ENCODE data around the gene CAND2. TPM values are rescaled to one million over a fixed set of nuclear protein-coding genes. Genes with fewer than 3 reads are reported as not detected.
"Not testable (repeated sequence)": the region's sequence is repeated elsewhere in the genome, so short reads cannot be mapped to it uniquely, and the experiment has no call there.

CAND2 gene
- polyA plus RNA-seq, 3 donors, result not detected

DNA sequence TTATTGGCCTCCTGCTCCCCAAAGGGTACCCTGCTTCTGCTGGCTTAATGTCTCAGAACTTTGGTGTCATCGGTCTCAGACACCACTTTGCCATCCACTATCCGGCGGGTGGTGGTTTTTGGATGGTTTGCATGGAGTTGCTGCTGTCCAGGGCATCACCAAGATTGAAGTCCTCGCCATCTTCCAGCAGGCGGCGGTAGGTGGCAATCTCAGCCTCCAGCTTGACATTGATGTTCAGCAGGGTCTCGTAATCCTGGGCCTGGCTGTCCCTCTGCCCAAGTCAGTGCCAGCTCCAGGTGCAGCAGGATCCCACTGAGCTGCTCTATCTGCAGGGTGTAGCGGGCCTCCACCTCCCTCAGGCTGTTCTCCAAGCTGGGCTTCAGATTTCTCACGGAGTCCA, 9.1 kb upstream of the CAND2 start:
- intact Hi-C loops (cut with micrococcal nuclease); H3K4me3 ChIP-seq (replicated peaks in 1 of 3; ENCODE audit: low read depth in 2 of 3, low read length in 3 of 3): not testable (repeated sequence)
- WGBS (ENCODE audit: insufficient coverage), result 72% methylated on average over 8 of the region's 9 CpGs

DNA sequence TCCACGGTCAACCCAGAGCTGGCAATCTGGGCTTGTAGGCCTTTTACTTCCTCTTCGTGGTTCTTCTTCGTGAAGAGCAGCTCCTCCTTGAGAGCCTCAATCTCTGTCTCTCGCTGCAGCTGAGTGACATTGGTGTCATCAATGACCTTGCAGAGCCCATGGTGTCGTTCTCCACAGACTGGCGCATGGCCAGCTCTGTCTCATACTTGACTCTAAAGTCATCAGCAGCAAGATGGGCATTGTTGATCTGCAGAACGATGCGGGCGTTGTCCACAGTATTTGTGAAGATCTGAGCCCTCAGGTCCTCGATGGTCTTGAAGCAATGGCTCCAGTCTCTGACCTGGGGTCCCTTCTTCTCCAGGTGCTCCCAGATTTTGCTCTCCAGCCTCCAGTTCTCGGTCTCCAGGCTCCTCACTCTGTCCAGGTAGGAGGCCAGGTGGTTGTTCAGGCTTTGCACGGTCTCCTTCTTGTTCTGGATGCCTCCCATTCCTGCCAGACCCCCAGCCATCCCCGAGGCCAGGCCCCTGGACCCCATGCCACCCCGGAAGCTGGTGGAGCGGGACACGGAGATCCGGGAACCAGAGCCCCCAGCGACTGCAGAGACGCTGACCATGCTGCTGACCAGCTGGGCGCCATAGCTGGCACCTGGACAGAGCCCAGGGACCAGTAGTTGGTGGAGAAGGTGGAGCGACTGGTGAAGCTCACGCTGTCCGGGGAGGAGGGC, 8.4 kb upstream of the CAND2 start:
- H3K4me1 Mint-ChIP-seq; H3K9me3 ChIP-seq (replicated peaks in 1 of 2; ENCODE audit: control insufficient read depth in 1 of 2, insufficient read depth in 1 of 2, low read length in 2 of 2); H3K4me2 ChIP-seq (replicated peaks; ENCODE audit: extremely low read depth, low read length, poor library complexity, severe bottlenecking); intact Hi-C loops (cut with micrococcal nuclease); H3K4me1 ChIP-seq (ENCODE audit: control insufficient read depth in 1 of 2, insufficient read depth in 2 of 2, low read length in 2 of 2); H2AFZ ChIP-seq (ENCODE audit: insufficient read depth, low read depth, low read length, poor library complexity, severe bottlenecking); H3K27ac Mint-ChIP-seq; H4K20me1 ChIP-seq (ENCODE audit: insufficient read depth, low read length); H3K36me3 ChIP-seq (replicated peaks in 1 of 2; ENCODE audit: control insufficient read depth in 1 of 2, insufficient read depth in 2 of 2, low read length in 2 of 2); H3K4me3 ChIP-seq (replicated peaks in 1 of 3; ENCODE audit: low read depth in 2 of 3, low read length in 3 of 3); H3K36me3 Mint-ChIP-seq; H3K79me2 ChIP-seq (ENCODE audit: insufficient read depth, low read length); H3K27me3 ChIP-seq (ENCODE audit: control insufficient read depth in 2 of 2, insufficient read depth in 2 of 2, low read length in 2 of 2); H3K27ac ChIP-seq (ENCODE audit: low read depth in 1 of 2, low read length in 2 of 2); H3K9me3 Mint-ChIP-seq; H3K9ac ChIP-seq (ENCODE audit: insufficient read depth, low read length, poor library complexity, severe bottlenecking); H3K4me3 Mint-ChIP-seq; DNase-seq: not testable (repeated sequence)
- H3K27me3 Mint-ChIP-seq (ENCODE audit: low read depth in 3 of 3), result peaks cover 0 to 24% (median 12%) of the 10 kb centered on the region in 3 donors
- WGBS (ENCODE audit: insufficient coverage), result 84% methylated on average over 17 of the region's 23 CpGs

More for the DNA sequence above, 9.1 kb upstream of the CAND2 start:
- H3K9me3 ChIP-seq (replicated peaks in 1 of 2; ENCODE audit: control insufficient read depth in 1 of 2, insufficient read depth in 1 of 2, low read length in 2 of 2); H3K27ac ChIP-seq (ENCODE audit: low read depth in 1 of 2, low read length in 2 of 2); H3K4me2 ChIP-seq (replicated peaks; ENCODE audit: extremely low read depth, low read length, poor library complexity, severe bottlenecking); H4K20me1 ChIP-seq (ENCODE audit: insufficient read depth, low read length); H3K27ac Mint-ChIP-seq; H3K9ac ChIP-seq (ENCODE audit: insufficient read depth, low read length, poor library complexity, severe bottlenecking); H3K36me3 Mint-ChIP-seq; H3K4me1 Mint-ChIP-seq; H3K4me3 Mint-ChIP-seq; H3K79me2 ChIP-seq (ENCODE audit: insufficient read depth, low read length); H3K27me3 ChIP-seq (ENCODE audit: control insufficient read depth in 2 of 2, insufficient read depth in 2 of 2, low read length in 2 of 2); H3K36me3 ChIP-seq (replicated peaks in 1 of 2; ENCODE audit: control insufficient read depth in 1 of 2, insufficient read depth in 2 of 2, low read length in 2 of 2); H3K4me1 ChIP-seq (ENCODE audit: control insufficient read depth in 1 of 2, insufficient read depth in 2 of 2, low read length in 2 of 2); H3K9me3 Mint-ChIP-seq; H2AFZ ChIP-seq (ENCODE audit: insufficient read depth, low read depth, low read length, poor library complexity, severe bottlenecking): not testable (repeated sequence)
- DNase-seq, result peak in 2 of 3 donors; percentile 8 to 39
- peaks cover 0 to 24% (median 11%) of the 10 kb centered on the region in 3 donors for H3K27me3 Mint-ChIP-seq (ENCODE audit: low read depth in 3 of 3)
- TF ChIP-seq, protein P1, sequence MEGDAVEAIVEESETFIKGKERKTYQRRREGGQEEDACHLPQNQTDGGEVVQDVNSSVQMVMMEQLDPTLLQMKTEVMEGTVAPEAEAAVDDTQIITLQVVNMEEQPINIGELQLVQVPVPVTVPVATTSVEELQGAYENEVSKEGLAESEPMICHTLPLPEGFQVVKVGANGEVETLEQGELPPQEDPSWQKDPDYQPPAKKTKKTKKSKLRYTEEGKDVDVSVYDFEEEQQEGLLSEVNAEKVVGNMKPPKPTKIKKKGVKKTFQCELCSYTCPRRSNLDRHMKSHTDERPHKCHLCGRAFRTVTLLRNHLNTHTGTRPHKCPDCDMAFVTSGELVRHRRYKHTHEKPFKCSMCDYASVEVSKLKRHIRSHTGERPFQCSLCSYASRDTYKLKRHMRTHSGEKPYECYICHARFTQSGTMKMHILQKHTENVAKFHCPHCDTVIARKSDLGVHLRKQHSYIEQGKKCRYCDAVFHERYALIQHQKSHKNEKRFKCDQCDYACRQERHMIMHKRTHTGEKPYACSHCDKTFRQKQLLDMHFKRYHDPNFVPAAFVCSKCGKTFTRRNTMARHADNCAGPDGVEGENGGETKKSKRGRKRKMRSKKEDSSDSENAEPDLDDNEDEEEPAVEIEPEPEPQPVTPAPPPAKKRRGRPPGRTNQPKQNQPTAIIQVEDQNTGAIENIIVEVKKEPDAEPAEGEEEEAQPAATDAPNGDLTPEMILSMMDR (IDR thresholded peaks at IDR 0.05), result peak; percentile 64
